SU-DHL-6 (cell line): ENCODE measurements around the gene NEGR1.
"Not testable (repeated sequence)": the region's sequence is repeated elsewhere in the genome, so short reads cannot be mapped to it uniquely, and the experiment has no call there.

Experiments used
- H2AFZ ChIP-seq: fragments of 200-600 bp; sonication (generic); 2 replicates; pipeline ENCODE4 v1.6.1; 2014; ENCODE audit warnings: low read depth, mild to moderate bottlenecking, moderate library complexity, mixed read lengths, antibody characterized with exemption, low read length; ENCODE audit not compliant: severe bottlenecking
- H3F3A ChIP-seq: fragments of 200-600 bp; shearing (Covaris generic); 2 replicates; pipeline ENCODE4 v1.6.0; 2016; ENCODE audit warnings: antibody characterized with exemption, mild to moderate bottlenecking; ENCODE audit not compliant: insufficient read depth
- H3K27ac ChIP-seq: fragments of 200-600 bp; sonication (generic); 2 replicates; pipeline ENCODE4 v1.5.1; 2016; ENCODE audit warnings: low read depth, mild to moderate bottlenecking, low read length, moderate library complexity, mixed read lengths
- H3K27me3 ChIP-seq: fragments of 200-600 bp; sonication (generic), shearing (Covaris generic); 2 replicates; pipeline ENCODE4 v1.6.0; 2014; ENCODE audit warnings: mild to moderate bottlenecking, low read length
- H3K36me3 ChIP-seq: fragments of 200-600 bp; sonication (generic); 2 replicates; pipeline ENCODE4 v1.6.1; 2014; ENCODE audit warnings: mild to moderate bottlenecking, low read length, mixed read lengths
- H3K4me2 ChIP-seq: fragments of 300-600, 200-600 bp; shearing (Covaris generic), sonication (generic); 2 replicates; pipeline ENCODE4 v1.6.0; 2014; ENCODE audit warnings: low read length, low read depth, mild to moderate bottlenecking; ENCODE audit not compliant: poor library complexity, severe bottlenecking
- H3K4me3 ChIP-seq: fragments of 200-600 bp; sonication (generic); 2 replicates; pipeline ENCODE4 v1.5.1; 2014; ENCODE audit warnings: antibody characterized with exemption, low read length, mild to moderate bottlenecking, mixed read lengths; ENCODE audit not compliant: insufficient read depth, poor library complexity, severe bottlenecking
- H3K79me2 ChIP-seq: fragments of 200-600 bp; sonication (generic); 2 replicates; pipeline ENCODE4 v1.6.1; 2014; ENCODE audit warnings: mild to moderate bottlenecking, low read length, moderate library complexity; ENCODE audit not compliant: insufficient read depth
- H3K9ac ChIP-seq: fragments of 200-600 bp; sonication (generic); 2 replicates; pipeline ENCODE4 v1.7.0; 2014; ENCODE audit warnings: mild to moderate bottlenecking, low read length
- H3K9me2 ChIP-seq: fragments of 200-600 bp; sonication (generic); replicated peaks from 2 replicates; pipeline ENCODE4 v1.6.1; 2014; ENCODE audit warnings: low read length; ENCODE audit not compliant: insufficient read depth
- H3K9me3 ChIP-seq: fragments of 200-600 bp; sonication (generic); 2 replicates; pipeline ENCODE4 v1.6.1; 2014; ENCODE audit warnings: low read length, mixed read lengths; ENCODE audit not compliant: insufficient read depth
- H4K20me1 ChIP-seq: fragments of 200-600 bp; sonication (generic); 2 replicates; pipeline ENCODE4 v1.6.1; 2014; ENCODE audit warnings: low read depth, mild to moderate bottlenecking, antibody characterized with exemption, low read length, moderate library complexity, mixed read lengths
- EZH2phosphoT487 ChIP-seq: fragments of 200-600 bp; sonication (generic), shearing (Covaris generic); conservative IDR thresholded peaks from 2 replicates; pipeline ENCODE4 v1.6.1; 2018; ENCODE audit warnings: mild to moderate bottlenecking, antibody characterized with exemption, low read length, moderate library complexity, mixed read lengths
- TF ChIP-seq, protein P1 (sequence below): fragments of 200-600 bp; sonication (generic); IDR thresholded peaks from one replicate; pipeline ENCODE4 v1.5.1; 2017; ENCODE audit warnings: antibody characterized with exemption, mild to moderate bottlenecking, low read length, moderate library complexity; ENCODE audit not compliant: insufficient read depth, poor library complexity, severe bottlenecking

NEGR1 gene

DNA sequence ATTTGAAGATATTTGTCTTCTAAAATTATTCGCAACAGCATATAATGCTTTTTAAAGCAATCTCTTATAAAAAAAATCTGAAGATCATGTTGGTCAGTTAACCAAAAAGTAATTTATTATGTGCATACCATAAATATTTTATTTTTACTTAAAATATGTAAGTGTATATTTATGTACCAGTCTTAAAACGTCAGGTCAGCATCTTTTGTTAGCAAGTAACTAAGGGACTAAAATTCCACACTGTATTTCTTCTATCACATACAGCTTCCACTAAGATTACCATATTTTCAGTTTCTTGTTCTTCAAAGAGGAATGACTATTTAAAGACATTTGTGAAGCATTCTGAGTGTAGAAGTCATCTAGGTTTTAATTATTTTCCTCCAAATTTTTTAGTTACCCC, 19.6 kb downstream of the NEGR1 start:
- TF ChIP-seq, protein P1, sequence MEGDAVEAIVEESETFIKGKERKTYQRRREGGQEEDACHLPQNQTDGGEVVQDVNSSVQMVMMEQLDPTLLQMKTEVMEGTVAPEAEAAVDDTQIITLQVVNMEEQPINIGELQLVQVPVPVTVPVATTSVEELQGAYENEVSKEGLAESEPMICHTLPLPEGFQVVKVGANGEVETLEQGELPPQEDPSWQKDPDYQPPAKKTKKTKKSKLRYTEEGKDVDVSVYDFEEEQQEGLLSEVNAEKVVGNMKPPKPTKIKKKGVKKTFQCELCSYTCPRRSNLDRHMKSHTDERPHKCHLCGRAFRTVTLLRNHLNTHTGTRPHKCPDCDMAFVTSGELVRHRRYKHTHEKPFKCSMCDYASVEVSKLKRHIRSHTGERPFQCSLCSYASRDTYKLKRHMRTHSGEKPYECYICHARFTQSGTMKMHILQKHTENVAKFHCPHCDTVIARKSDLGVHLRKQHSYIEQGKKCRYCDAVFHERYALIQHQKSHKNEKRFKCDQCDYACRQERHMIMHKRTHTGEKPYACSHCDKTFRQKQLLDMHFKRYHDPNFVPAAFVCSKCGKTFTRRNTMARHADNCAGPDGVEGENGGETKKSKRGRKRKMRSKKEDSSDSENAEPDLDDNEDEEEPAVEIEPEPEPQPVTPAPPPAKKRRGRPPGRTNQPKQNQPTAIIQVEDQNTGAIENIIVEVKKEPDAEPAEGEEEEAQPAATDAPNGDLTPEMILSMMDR: no peak
- TF ChIP-seq EZH2phosphoT487: no peak
- Histone ChIP-seq H3K27me3 (no peaks in the 10 kb centered on the region), H3K36me3 (no peaks in the 10 kb centered on the region), H4K20me1 (no peaks in the 10 kb centered on the region), H3K4me2 (no peak overlapping the region), H2AFZ (no peak overlapping the region), H3K27ac (no peak overlapping the region), H3K79me2 (no peaks in the 10 kb centered on the region), H3K4me3 (no peak overlapping the region), H3F3A (no peaks in the 10 kb centered on the region), H3K9ac (no peak overlapping the region), H3K9me2 (no peaks in the 10 kb centered on the region), H3K9me3 (no peaks in the 10 kb centered on the region)

DNA sequence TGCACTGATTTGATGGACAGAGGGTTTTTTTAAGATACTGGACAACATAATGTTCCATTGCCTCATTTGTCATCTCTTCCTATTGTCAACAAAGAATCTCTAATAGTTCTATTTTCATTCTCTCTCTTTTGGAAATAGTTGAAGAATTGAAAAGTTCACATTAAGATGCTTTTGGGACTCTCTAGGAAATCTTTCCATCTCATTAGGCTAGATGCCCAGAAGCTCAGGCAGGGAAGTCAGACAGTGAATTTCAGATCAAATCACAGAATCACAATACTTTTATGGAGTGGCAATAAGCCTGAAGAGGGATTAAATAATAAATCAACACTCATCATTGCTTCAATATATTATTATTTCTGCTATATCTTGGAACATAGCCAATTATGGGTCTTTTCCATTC, 29.2 kb downstream of the NEGR1 start:
- no peaks in the 10 kb centered on the region for H3K27me3 ChIP-seq
- no peaks in the 10 kb centered on the region for H3K79me2 ChIP-seq
- H3K9ac ChIP-seq: no peak overlapping the region
- no peaks in the 10 kb centered on the region for H4K20me1 ChIP-seq
- TF ChIP-seq, protein P1: no peak
- no peak for TF ChIP-seq EZH2phosphoT487
- H3F3A ChIP-seq: no peaks in the 10 kb centered on the region
- H3K4me2 ChIP-seq: no peak overlapping the region
- H3K27ac ChIP-seq: no peak overlapping the region
- no peak overlapping the region for H3K4me3 ChIP-seq
- H2AFZ ChIP-seq: no peak overlapping the region
- H3K9me2 ChIP-seq: no peaks in the 10 kb centered on the region
- H3K9me3 ChIP-seq: no peaks in the 10 kb centered on the region
- no peaks in the 10 kb centered on the region for H3K36me3 ChIP-seq

DNA sequence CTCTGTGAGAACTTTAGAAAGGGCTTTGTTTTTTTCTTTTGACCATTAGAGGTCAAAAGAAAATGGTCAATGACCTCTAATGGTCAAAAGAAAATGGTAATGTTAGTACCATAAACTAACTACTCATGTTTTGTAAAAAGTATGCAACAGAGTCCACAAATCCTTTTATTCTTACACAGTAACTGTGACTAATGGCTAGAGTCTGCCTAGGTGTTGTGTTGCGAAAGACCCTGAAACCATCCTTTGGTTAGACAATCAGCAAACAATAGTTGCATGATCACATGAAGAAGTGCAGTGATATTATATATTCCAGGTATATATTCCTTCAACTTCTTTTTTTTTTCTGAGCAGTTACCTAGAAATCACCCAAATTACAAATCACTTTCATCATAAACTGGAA, 40.9 kb downstream of the NEGR1 start:
- Histone ChIP-seq H3K27ac (no peak overlapping the region), H3K4me3 (no peak overlapping the region), H4K20me1 (no peaks in the 10 kb centered on the region), H2AFZ (no peak overlapping the region), H3K27me3 (no peaks in the 10 kb centered on the region), H3K4me2 (no peak overlapping the region), H3K9me3 (no peaks in the 10 kb centered on the region), H3K9ac (no peak overlapping the region), H3K36me3 (no peaks in the 10 kb centered on the region), H3F3A (no peaks in the 10 kb centered on the region), H3K9me2 (no peaks in the 10 kb centered on the region), H3K79me2 (no peaks in the 10 kb centered on the region)
- TF ChIP-seq, protein P1: no peak
- no peak for TF ChIP-seq EZH2phosphoT487

DNA sequence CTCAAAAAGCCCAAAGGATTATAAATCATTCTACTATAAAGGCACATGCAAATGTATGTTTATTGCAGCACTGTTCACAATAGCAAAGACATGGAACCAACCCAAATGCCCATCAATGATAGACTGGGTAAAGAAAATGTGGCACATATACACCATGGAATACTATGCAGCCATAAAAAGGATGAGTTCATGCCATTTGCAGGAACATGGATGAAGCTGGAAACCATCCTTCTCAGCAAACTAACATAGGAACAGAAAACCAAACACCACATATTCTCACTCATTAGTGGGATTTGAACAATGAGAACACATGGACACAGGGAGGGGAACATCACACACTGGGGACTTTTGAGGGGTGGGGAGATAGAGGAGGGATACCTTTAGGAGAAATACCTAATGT, 46.4 kb downstream of the NEGR1 start:
- H2AFZ ChIP-seq, H3K9ac ChIP-seq, H3K79me2 ChIP-seq, H3K9me3 ChIP-seq, H4K20me1 ChIP-seq, H3K9me2 ChIP-seq, H3K4me2 ChIP-seq, H3F3A ChIP-seq, H3K4me3 ChIP-seq, H3K27me3 ChIP-seq, H3K36me3 ChIP-seq, H3K27ac ChIP-seq: not testable (repeated sequence)
